ENCODE measurements around the gene HSD17B2. TPM values are rescaled to one million over a fixed set of nuclear protein-coding genes. Genes with fewer than 3 reads are reported as not detected.

Gene HSD17B2
- total RNA-seq, 2 experiments from 2014 or later = not detected

GRCh38 chr16:82056550-82056896, 21.5 kb downstream of the HSD17B2 start:
- ChIA-PET POLR2A (no interaction called here), CTCF (no interaction called here)
- H3K36me3 Mint-ChIP-seq (ENCODE audit: low read depth) = no peaks in the 10 kb centered on the region
- H3K27me3 Mint-ChIP-seq = no peaks in the 10 kb centered on the region
- TF ChIP-seq, protein P1, sequence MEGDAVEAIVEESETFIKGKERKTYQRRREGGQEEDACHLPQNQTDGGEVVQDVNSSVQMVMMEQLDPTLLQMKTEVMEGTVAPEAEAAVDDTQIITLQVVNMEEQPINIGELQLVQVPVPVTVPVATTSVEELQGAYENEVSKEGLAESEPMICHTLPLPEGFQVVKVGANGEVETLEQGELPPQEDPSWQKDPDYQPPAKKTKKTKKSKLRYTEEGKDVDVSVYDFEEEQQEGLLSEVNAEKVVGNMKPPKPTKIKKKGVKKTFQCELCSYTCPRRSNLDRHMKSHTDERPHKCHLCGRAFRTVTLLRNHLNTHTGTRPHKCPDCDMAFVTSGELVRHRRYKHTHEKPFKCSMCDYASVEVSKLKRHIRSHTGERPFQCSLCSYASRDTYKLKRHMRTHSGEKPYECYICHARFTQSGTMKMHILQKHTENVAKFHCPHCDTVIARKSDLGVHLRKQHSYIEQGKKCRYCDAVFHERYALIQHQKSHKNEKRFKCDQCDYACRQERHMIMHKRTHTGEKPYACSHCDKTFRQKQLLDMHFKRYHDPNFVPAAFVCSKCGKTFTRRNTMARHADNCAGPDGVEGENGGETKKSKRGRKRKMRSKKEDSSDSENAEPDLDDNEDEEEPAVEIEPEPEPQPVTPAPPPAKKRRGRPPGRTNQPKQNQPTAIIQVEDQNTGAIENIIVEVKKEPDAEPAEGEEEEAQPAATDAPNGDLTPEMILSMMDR (IDR thresholded peaks at IDR 0.05) = no peak
- ATAC-seq (no peak), DNase-seq (no peak)
- intact Hi-C loops (cut with micrococcal nuclease) = no loop called here
- no peak overlapping the region for H3K4me3 Mint-ChIP-seq
- no peaks in the 10 kb centered on the region for H3K4me1 Mint-ChIP-seq (ENCODE audit: low read depth)
- H3K27ac Mint-ChIP-seq = no peak overlapping the region
- no peaks in the 10 kb centered on the region for H3K9me3 Mint-ChIP-seq

DNA sequence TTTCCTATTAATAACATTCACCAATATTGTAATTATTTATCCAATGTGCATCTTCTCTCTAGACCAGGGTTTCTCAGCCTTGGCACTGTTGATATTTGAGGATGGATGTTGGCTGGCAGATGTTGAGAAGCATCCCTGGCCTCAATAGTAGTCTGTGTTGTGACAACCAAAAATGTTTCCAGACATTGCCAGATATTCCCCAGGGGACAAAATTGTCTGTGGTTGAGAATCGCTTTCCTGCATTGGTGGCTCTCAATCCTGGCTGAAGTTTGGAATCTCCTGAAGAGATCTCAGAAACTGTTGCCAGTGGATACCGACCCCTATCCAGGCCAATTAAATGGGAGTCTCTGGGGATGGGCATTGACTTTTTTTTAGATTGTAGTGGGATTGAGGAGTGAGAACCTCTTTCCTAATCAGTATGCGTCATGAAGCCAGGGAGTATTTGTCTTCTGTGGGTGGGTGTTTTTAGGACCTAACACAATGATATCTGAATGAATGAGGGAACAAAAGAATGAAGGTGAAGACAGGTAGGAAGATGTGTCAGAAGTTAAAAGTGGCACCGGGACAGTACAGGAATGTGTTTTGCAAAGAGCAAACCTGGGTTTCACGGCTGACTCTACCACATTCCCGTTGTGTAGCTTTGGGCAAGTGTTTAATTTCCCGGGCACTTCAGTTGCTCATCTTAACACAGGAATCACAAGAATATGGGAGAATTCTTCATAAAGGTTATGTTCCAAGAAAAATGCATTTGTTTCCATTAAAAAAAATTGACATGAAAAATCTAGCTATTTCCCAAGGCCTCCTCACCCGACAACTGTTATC, 24.3 kb downstream of the HSD17B2 start:
- H3K27ac Mint-ChIP-seq = no peak overlapping the region
- ChIA-PET CTCF (interaction anchor here (0.9 kb wide), 1 partner anchor 171 kb away, joined by 3 read pairs; no protein-coding TSS in a partner anchor), POLR2A (no interaction called here)
- intact Hi-C loops (cut with micrococcal nuclease) = no loop called here
- H3K9me3 Mint-ChIP-seq = no peaks in the 10 kb centered on the region
- ATAC-seq (no peak), DNase-seq (no peak)
- peaks cover 3% of the 10 kb centered on the region for H3K27me3 Mint-ChIP-seq
- TF ChIP-seq, protein P1 (IDR thresholded peaks at IDR 0.05) = no peak
- no peak overlapping the region for H3K4me3 Mint-ChIP-seq
- H3K36me3 Mint-ChIP-seq (ENCODE audit: low read depth) = no peaks in the 10 kb centered on the region
- H3K4me1 Mint-ChIP-seq (ENCODE audit: low read depth) = no peaks in the 10 kb centered on the region

GRCh38 chr16:82059983-82060421, 24.9 kb downstream of the HSD17B2 start:
- ChIA-PET POLR2A (no interaction called here), CTCF (interaction anchor here (0.9 to 2.2 kb wide), 4 partner anchors 118 to 170 kb away, joined by 3 to 8 read pairs (median 4); no protein-coding TSS in a partner anchor)
- no peak overlapping the region for H3K4me3 Mint-ChIP-seq
- intact Hi-C loops (cut with micrococcal nuclease) = no loop called here
- peaks cover 3% of the 10 kb centered on the region for H3K27me3 Mint-ChIP-seq
- H3K36me3 Mint-ChIP-seq (ENCODE audit: low read depth) = no peaks in the 10 kb centered on the region
- DNase-seq (no peak), ATAC-seq (no peak)
- TF ChIP-seq, protein P1 (IDR thresholded peaks at IDR 0.05) = no peak
- H3K9me3 Mint-ChIP-seq = no peaks in the 10 kb centered on the region
- H3K27ac Mint-ChIP-seq = no peak overlapping the region
- no peaks in the 10 kb centered on the region for H3K4me1 Mint-ChIP-seq (ENCODE audit: low read depth)

GRCh38 chr16:82061861-82062525, 26.9 kb downstream of the HSD17B2 start:
- Mint-ChIP-seq H3K36me3 (ENCODE audit: low read depth) (no peaks in the 10 kb centered on the region), H3K9me3 (no peaks in the 10 kb centered on the region), H3K4me3 (no peak overlapping the region), H3K4me1 (ENCODE audit: low read depth) (no peaks in the 10 kb centered on the region), H3K27ac (no peak overlapping the region), H3K27me3 (peaks cover 3% of the 10 kb centered on the region)
- TF ChIP-seq, protein P1 (IDR thresholded peaks at IDR 0.05) = peak; percentile 53
- intact Hi-C loops (cut with micrococcal nuclease) = no loop called here
- DNase-seq = peak; percentile 45
- ChIA-PET CTCF (interaction anchor here (0.6 to 2.2 kb wide), 14 partner anchors 8 to 911 kb away, joined by 3 to 8 read pairs (median 4); no protein-coding TSS in a partner anchor), POLR2A (no interaction called here)
- ATAC-seq = no peak

- H3K9me3 Mint-ChIP-seq = no peaks in the 10 kb centered on the region
- H3K27ac Mint-ChIP-seq = no peak overlapping the region
- intact Hi-C loops (cut with micrococcal nuclease) = no loop called here
- ChIA-PET CTCF (no interaction called here), POLR2A (no interaction called here)
- H3K4me1 Mint-ChIP-seq (ENCODE audit: low read depth) = no peaks in the 10 kb centered on the region
- TF ChIP-seq, protein P1 (IDR thresholded peaks at IDR 0.05) = no peak
- H3K36me3 Mint-ChIP-seq (ENCODE audit: low read depth) = no peaks in the 10 kb centered on the region
- no peak for DNase-seq
- no peak for ATAC-seq
- H3K4me3 Mint-ChIP-seq = no peak overlapping the region
- H3K27me3 Mint-ChIP-seq = peaks cover 3% of the 10 kb centered on the region
Observed at GRCh38 chr16:82062645-82063058, 27.6 kb downstream of the HSD17B2 start.
